Measurements from ENCODE around the gene PLD4.

GRCh38 chr14:104965561-104966231 lies 41.0 kb downstream of the PLD4 start:
- TF ChIP-seq CTCF (IDR thresholded peaks at IDR 0.05) (no peak), POLR2A (IDR thresholded peaks at IDR 0.05) (no peak)

Measured in Peyer's patch (tissue), 4 donors.